Pancreas (tissue), 10 donors: ENCODE data around the gene GPC6. TPM values are rescaled to one million over a fixed set of nuclear protein-coding genes. Genes with fewer than 3 reads are reported as not detected.

Experiments
- ATAC-seq, 4 donors: fragments of 200-7000 bp; cut with Tn5 transposase; one replicate each; pipeline versions ENCODE4 v1.8.0 to v1.9.1; 2020; ENCODE audit warnings: mild to moderate bottlenecking in 4 of 4, moderate library complexity in 4 of 4
- DNase-seq, 6 donors: peaks; one replicate each; pipeline ENCODE4 v3.0.0-alpha.2; 2020
- FAIRE-seq: peaks from 2 replicates; lab custom pipeline; 2012; peaks lifted over from hg19 to GRCh38; lab: Jason Lieb, UNC
- H3K27ac ChIP-seq, 4 donors: fragments of 200-600 bp; sonication (generic); 1 replicate in 3 of 4; 2 replicates in 1 of 4; pipeline versions ENCODE4 v1.5.0 to v1.8.0; 2020
- H3K27me3 ChIP-seq, 4 donors: fragments of 200-600 bp; one replicate each; pipeline ENCODE4 v1.8.0; 2021
- H3K36me3 ChIP-seq, 3 donors: fragments of 200-600 bp; sonication (generic) in 1 of 3; one replicate each; pipeline versions ENCODE4 v1.5.0 to v1.8.0; 2020 to 2021
- H3K4me1 ChIP-seq, 3 donors: fragments of 200-600 bp; one replicate each; pipeline ENCODE4 v1.8.0; 2021
- H3K4me3 ChIP-seq, 4 donors: fragments of 200-600 bp; sonication (generic) in 2 of 4; one replicate each; pipeline versions ENCODE4 v1.5.0 to v1.8.0; 2020 to 2021
- H3K9me3 ChIP-seq, 4 donors: fragments of 200-600 bp; one replicate each; pipeline ENCODE4 v1.8.0; 2021
- WGBS, 2 donors: extraction: QIAGEN DNeasy Blood & Tissue Kit; methylation state at CpG; one replicate each; pipeline ENCODE4 v1.1.7; 2013; 5-methylcytosine and 5-hydroxymethylcytosine counted together
- intact Hi-C, 3 donors: fragments of 100-400 bp; cut with DNase I; formaldehyde crosslinking; loops; one replicate each; pipeline versions ENCODE4 v1.11.1 to v1.14.2; 2022
- polyA plus RNA-seq, 2 donors: library from polyadenylated mRNA; stranded (reverse); fragments of 200-250 nt; gene quantifications; one replicate each; pipeline ENCODE4 v1.2.3, GENCODE V29; 2013
- total RNA-seq, 6 donors: library from RNA; stranded (reverse); fragmentation: NEBNext Ultra II Directional in 4 of 6; extraction: Animal tissue kit (Norgen Biotek cat#: 25700) in 4 of 6; gene quantifications; one replicate each; pipeline versions ENCODE4 v1.2.1 to v1.2.4, GENCODE V29; 2021 to 2023
- TF ChIP-seq, protein P1 (sequence below), 4 donors: fragments of 200-600 bp; sonication (generic) in 3 of 4; IDR thresholded peaks; one replicate each; pipeline versions ENCODE4 v1.5.0 to v1.8.0; 2021; ENCODE audit warnings: antibody characterized with exemption in 4 of 4
- donor health status: healthy with polysubstance abuse.
- donor health status: DM: no; HTN: no; CAD: no; lungs with moderate emphysema.
- donor health status: DM: no; HTN: no; CAD: no.
- donor health status: control.
- donor health status: control.
- donor health status: Bipolar disorder and iron deficiency.
- donor health status: DM: yes; HTN: yes; CAD: no.
- donor health status: DM: no; HTN: no; CAD: no.
- donor health status: DM: no; HTN: no; CAD: no.
- donor health status: DM: yes; HTN: yes; CAD: no.

GPC6 gene
- total and polyA plus RNA-seq, 8 donors, result 0.23 to 3.3 (median 1.2) TPM

DNA sequence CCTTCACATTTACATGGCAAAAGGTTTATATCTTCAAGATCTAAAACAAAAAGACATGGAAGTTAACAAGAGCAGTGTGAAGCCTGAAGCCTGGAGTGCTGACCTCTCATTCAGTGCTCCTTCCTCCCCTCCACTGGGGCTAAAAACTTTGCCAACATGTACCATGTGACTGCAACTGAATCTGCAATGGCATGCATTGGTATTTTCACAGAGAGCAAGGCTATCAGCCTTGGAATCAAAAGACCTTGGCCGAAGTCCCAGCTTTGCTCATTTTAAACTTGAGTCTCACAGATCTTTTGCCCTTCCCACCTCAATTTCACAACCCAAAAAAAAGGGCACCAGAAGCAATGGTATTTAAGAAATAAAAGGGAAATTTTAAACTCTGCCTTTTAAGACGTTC lies 927.8 kb downstream of the GPC6 start:
- peak; percentile 69 to 94 (median 84) for ATAC-seq
- no peaks in the 10 kb centered on the region for H3K9me3 ChIP-seq
- 15 to 37% methylated on average over 2 of the region's 2 CpGs for WGBS, 2 donors
- TF ChIP-seq, protein P1, sequence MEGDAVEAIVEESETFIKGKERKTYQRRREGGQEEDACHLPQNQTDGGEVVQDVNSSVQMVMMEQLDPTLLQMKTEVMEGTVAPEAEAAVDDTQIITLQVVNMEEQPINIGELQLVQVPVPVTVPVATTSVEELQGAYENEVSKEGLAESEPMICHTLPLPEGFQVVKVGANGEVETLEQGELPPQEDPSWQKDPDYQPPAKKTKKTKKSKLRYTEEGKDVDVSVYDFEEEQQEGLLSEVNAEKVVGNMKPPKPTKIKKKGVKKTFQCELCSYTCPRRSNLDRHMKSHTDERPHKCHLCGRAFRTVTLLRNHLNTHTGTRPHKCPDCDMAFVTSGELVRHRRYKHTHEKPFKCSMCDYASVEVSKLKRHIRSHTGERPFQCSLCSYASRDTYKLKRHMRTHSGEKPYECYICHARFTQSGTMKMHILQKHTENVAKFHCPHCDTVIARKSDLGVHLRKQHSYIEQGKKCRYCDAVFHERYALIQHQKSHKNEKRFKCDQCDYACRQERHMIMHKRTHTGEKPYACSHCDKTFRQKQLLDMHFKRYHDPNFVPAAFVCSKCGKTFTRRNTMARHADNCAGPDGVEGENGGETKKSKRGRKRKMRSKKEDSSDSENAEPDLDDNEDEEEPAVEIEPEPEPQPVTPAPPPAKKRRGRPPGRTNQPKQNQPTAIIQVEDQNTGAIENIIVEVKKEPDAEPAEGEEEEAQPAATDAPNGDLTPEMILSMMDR (IDR thresholded peaks at IDR 0.05), result no peak
- H3K4me3 ChIP-seq, result no peak overlapping the region
- intact Hi-C loops, result no loop called here
- DNase-seq, result peak in 3 of 6 donors; percentile 23 to 52 (median 49)
- H3K4me1 ChIP-seq, result peaks cover 0 to 5% (median 0%) of the 10 kb centered on the region in 3 donors
- H3K36me3 ChIP-seq, result no peaks in the 10 kb centered on the region
- no peaks in the 10 kb centered on the region for H3K27me3 ChIP-seq
- no peak overlapping the region for H3K27ac ChIP-seq
- no peak for FAIRE-seq

- peak in 2 of 4 donors; percentile 26 to 34 for ATAC-seq
- intact Hi-C loops, result no loop called here
- Histone ChIP-seq H3K9me3 (no peaks in the 10 kb centered on the region), H3K27me3 (no peaks in the 10 kb centered on the region), H3K27ac (no peak overlapping the region), H3K4me1 (peaks cover 0 to 5% (median 0%) of the 10 kb centered on the region in 3 donors), H3K36me3 (no peaks in the 10 kb centered on the region), H3K4me3 (no peak overlapping the region)
- FAIRE-seq, result no peak
- TF ChIP-seq, protein P1 (IDR thresholded peaks at IDR 0.05), result no peak
- no peak for DNase-seq
- 59 to 77% methylated on average over 2 of the region's 2 CpGs for WGBS, 2 donors
Measured at GRCh38 chr13:94157705-94158218, 931.2 kb downstream of the GPC6 start.

GRCh38 chr13:94160875-94161274 lies 934.3 kb downstream of the GPC6 start:
- no peak for FAIRE-seq
- DNase-seq, result no peak
- Histone ChIP-seq H3K4me1 (no peaks in the 10 kb centered on the region), H3K9me3 (no peaks in the 10 kb centered on the region), H3K36me3 (no peaks in the 10 kb centered on the region), H3K27ac (no peak overlapping the region), H3K4me3 (no peak overlapping the region), H3K27me3 (no peaks in the 10 kb centered on the region)
- ATAC-seq, result no peak
- 61 to 66% methylated on average over 2 of the region's 2 CpGs for WGBS, 2 donors
- TF ChIP-seq, protein P1 (IDR thresholded peaks at IDR 0.05), result no peak
- intact Hi-C loops, result no loop called here

GRCh38 chr13:94162289-94162688 lies 935.7 kb downstream of the GPC6 start:
- TF ChIP-seq, protein P1 (IDR thresholded peaks at IDR 0.05), result no peak
- Histone ChIP-seq H3K4me3 (no peak overlapping the region), H3K27me3 (no peaks in the 10 kb centered on the region), H3K4me1 (no peaks in the 10 kb centered on the region), H3K9me3 (no peaks in the 10 kb centered on the region), H3K27ac (no peak overlapping the region), H3K36me3 (no peaks in the 10 kb centered on the region)
- WGBS, 2 donors, result 75 to 92% methylated on average over 2 of the region's 2 CpGs
- no peak for ATAC-seq
- intact Hi-C loops, result no loop called here
- FAIRE-seq, result no peak
- peak in 1 of 6 donors; percentile 12 for DNase-seq

DNA sequence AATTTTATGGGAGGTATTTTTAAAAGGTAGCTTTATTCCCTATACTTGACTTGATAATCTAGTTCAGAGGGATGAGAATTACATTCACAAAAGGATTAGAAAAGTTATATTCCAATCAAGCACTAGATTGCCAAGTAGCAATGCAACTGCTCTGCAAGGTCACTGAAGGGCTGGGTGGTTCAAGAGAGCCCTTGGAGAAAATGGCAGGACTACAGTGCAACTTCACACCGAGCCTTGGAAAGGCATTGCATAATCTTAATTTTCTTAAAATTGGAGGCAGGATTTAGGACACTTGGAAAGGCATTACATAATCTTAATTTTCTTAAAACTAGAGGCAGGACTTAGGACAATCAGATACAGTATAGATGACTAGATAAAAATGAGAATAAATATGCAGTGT lies 936.9 kb downstream of the GPC6 start:
- H3K9me3 ChIP-seq, result no peaks in the 10 kb centered on the region
- intact Hi-C loops, result no loop called here
- no peaks in the 10 kb centered on the region for H3K27me3 ChIP-seq
- ATAC-seq (no peak), DNase-seq (no peak), FAIRE-seq (no peak)
- H3K27ac ChIP-seq, result no peak overlapping the region
- WGBS, 2 donors, result 79 to 91% methylated on average over 1 of the region's 1 CpG
- no peak overlapping the region for H3K4me3 ChIP-seq
- TF ChIP-seq, protein P1 (IDR thresholded peaks at IDR 0.05), result no peak
- no peaks in the 10 kb centered on the region for H3K36me3 ChIP-seq
- no peaks in the 10 kb centered on the region for H3K4me1 ChIP-seq
